GM19438 (cell line): Measurements from ENCODE around the gene RPL10L.

Source experiments
- ATAC-seq: cut with Tn5 transposase; IDR thresholded peaks from one replicate; pipeline ENCODE4 v1.9.1; 2021; ENCODE audit warnings: low read depth; ENCODE audit not compliant: unreplicated experiment

Gene RPL10L

GRCh38 chr14:46651526-46652144, at the start of gene RPL10L:
Gene RPL10L, minus strand, starts transcription at chr14:46651781. Its CDS starts 45 bp downstream, at chr14:46651736.
- ATAC-seq, result no peak

- no peak for ATAC-seq
These were observed 40.2 kb upstream of the RPL10L start for GRCh38 chr14:46691819-46692218.

- no peak for ATAC-seq
These were observed 35.1 kb upstream of the RPL10L start for GRCh38 chr14:46686652-46687051.

- no peak for ATAC-seq
These were observed 20.5 kb upstream of the RPL10L start for GRCh38 chr14:46672128-46672527.

- no peak for ATAC-seq
These were observed 11.8 kb upstream of the RPL10L start for GRCh38 chr14:46663382-46663781.

- ATAC-seq, result no peak
These were observed 10.1 kb upstream of the RPL10L start for GRCh38 chr14:46661728-46662127.

- ATAC-seq, result no peak
These were observed 1.6 kb upstream of the RPL10L start for GRCh38 chr14:46653031-46653755.

GRCh38 chr14:46646796-46647195, 4.8 kb downstream of the RPL10L start:
- ATAC-seq, result no peak

- no peak for ATAC-seq
These were observed 24.7 kb downstream of the RPL10L start for GRCh38 chr14:46626876-46627275.
